HCT116 (cell line): ENCODE results near the gene KIAA0319L. TPM values are rescaled to one million over a fixed set of nuclear protein-coding genes. Genes with fewer than 3 reads are reported as not detected.

Source experiments
- ATAC-seq: fragments of 200-7000 bp; cut with Tn5 transposase; 2 replicates; pipeline ENCODE4 v1.9.1; 2020; ENCODE audit warnings: mild to moderate bottlenecking, moderate library complexity
- BruUV-seq: library from RNA; stranded (reverse); fragments of 400-500 nt; replicated peaks from 2 replicates; lab custom pipeline; 2021; lab: Mats Ljungman, UMichigan
- CTCF ChIA-PET: fragments of 300-600 bp; sonication (Branson Sonifier 250); formaldehyde crosslinking; loops from one replicate; lab custom pipeline; 2021; ENCODE audit warnings: antibody characterized with exemption; lab: Charles Lee
- POLR2A ChIA-PET: fragments of 300-600, 350-600 bp; sonication (Branson Sonifier 250); formaldehyde crosslinking; loops from one replicate; lab custom pipeline; 2021; ENCODE audit warnings: antibody characterized with exemption; lab: Charles Lee
- RAD21 ChIA-PET, 2 experiments: fragments of 300-600 bp; sonication (Branson Sonifier 250); formaldehyde crosslinking; loops; one replicate each; lab custom pipeline; 2023; ENCODE audit warnings: low total read pairs in 2 of 2; ENCODE audit not compliant: uncharacterized antibody in 2 of 2, unreplicated experiment in 2 of 2, low non-redundant PET in 1 of 2; lab: Charles Lee
- DNase-seq: peaks from one replicate; pipeline ENCODE4 v3.0.0-alpha.2; 2010; ENCODE audit warnings: low read depth, low spot score
- H2AFZ ChIP-seq: fragments of 200-600 bp; shearing (Covaris generic), sonication (generic); 2 replicates; pipeline ENCODE4 v1.6.1; 2017; ENCODE audit warnings: low read depth, mixed run types, mixed read lengths, antibody characterized with exemption, low read length; ENCODE audit not compliant: poor library complexity, severe bottlenecking
- H3K27ac ChIP-seq: 2 replicates; pipeline ENCODE4 v1.5.1; 2012; ENCODE audit warnings: low read depth, low read length
- H3K27me3 ChIP-seq: fragments of 200-600 bp; sonication (generic); 2 replicates; pipeline ENCODE4 v1.6.1; 2016; ENCODE audit warnings: mixed run types, low read length, mixed read lengths; ENCODE audit not compliant: insufficient read depth
- H3K36me3 ChIP-seq, 2 experiments: fragments of 200-500 bp in 1 of 2; fragments of 200-600 bp in 1 of 2; sonication (Bioruptor generic) in 1 of 2; sonication (generic) in 1 of 2; 2 replicates each; pipeline versions ENCODE4 v1.5.1 to v1.6.1; 2014 to 2016; ENCODE audit warnings: low read length in 2 of 2, inconsistent platforms in 1 of 2, mixed read lengths in 1 of 2, mixed run types in 1 of 2; ENCODE audit not compliant: insufficient read depth in 2 of 2, control insufficient read depth in 1 of 2
- H3K4me1 ChIP-seq, 2 experiments: fragments of 200-600 bp in 1 of 2; sonication (generic) in 1 of 2; 2 replicates each; pipeline versions ENCODE4 v1.5.1 to v1.6.1; 2012 to 2017; ENCODE audit warnings: low read length in 2 of 2, inconsistent platforms in 1 of 2, mild to moderate bottlenecking in 1 of 2, mixed read lengths in 1 of 2, mixed run types in 1 of 2, moderate library complexity in 1 of 2; ENCODE audit not compliant: insufficient read depth in 2 of 2, control insufficient read depth in 1 of 2
- H3K4me2 ChIP-seq: fragments of 200-600 bp; sonication (generic); 2 replicates; pipeline ENCODE4 v1.6.1; 2017; ENCODE audit warnings: mixed run types, low read length, mixed read lengths
- H3K4me3 ChIP-seq, 2 experiments: fragments of 200-600 bp in 1 of 2; sonication (generic) in 1 of 2; replicated peaks in 1 of 2; 2 replicates each; pipeline ENCODE4 v1.5.1; 2011 to 2016; ENCODE audit warnings: low read length in 2 of 2, control low read depth in 1 of 2, low read depth in 1 of 2, mild to moderate bottlenecking in 1 of 2, mixed read lengths in 1 of 2, mixed run types in 1 of 2
- H3K79me2 ChIP-seq: fragments of 200-600 bp; sonication (generic); 2 replicates; pipeline ENCODE4 v1.6.1; 2017; ENCODE audit warnings: mild to moderate bottlenecking, mixed run types, low read length, moderate library complexity, mixed read lengths; ENCODE audit not compliant: insufficient read depth
- H3K9ac ChIP-seq: fragments of 200-600 bp; sonication (generic); 2 replicates; pipeline ENCODE4 v1.6.1; 2016; ENCODE audit warnings: low read length, mixed read lengths
- H3K9me2 ChIP-seq: fragments of 200-600 bp; sonication (generic), shearing (Covaris generic); 2 replicates; pipeline ENCODE4 v1.6.1; 2017; ENCODE audit warnings: mixed run types, mild to moderate bottlenecking, moderate library complexity; ENCODE audit not compliant: insufficient read depth
- H3K9me3 ChIP-seq, 2 experiments: fragments of 200-500 bp in 1 of 2; fragments of 200-600 bp in 1 of 2; sonication (Bioruptor generic) in 1 of 2; sonication (generic) in 1 of 2; 2 replicates each; pipeline ENCODE4 v1.6.1; 2014 to 2017; ENCODE audit warnings: low read length in 2 of 2, mixed read lengths in 2 of 2, inconsistent platforms in 1 of 2, low read depth in 1 of 2, mild to moderate bottlenecking in 1 of 2, mixed run types in 1 of 2, moderate library complexity in 1 of 2; ENCODE audit not compliant: control insufficient read depth in 1 of 2, insufficient read depth in 1 of 2
- H4K20me1 ChIP-seq: fragments of 200-600 bp; sonication (generic), shearing (Covaris generic); 2 replicates; pipeline ENCODE4 v1.6.1; 2017; ENCODE audit warnings: mixed run types, mild to moderate bottlenecking, moderate library complexity; ENCODE audit not compliant: insufficient read depth
- ATF3 ChIP-seq: IDR thresholded peaks from 2 replicates; pipeline ENCODE4 v1.6.1; 2012
- CEBPB ChIP-seq: IDR thresholded peaks from 2 replicates; pipeline ENCODE4 v1.6.1; 2012; ENCODE audit warnings: low read depth
- EZH2 ChIP-seq: fragments of 200-600 bp; sonication (generic); IDR thresholded peaks from 2 replicates; pipeline ENCODE4 v1.6.1; 2017; ENCODE audit warnings: antibody characterized with exemption, mixed run types
- POLR2A ChIP-seq: IDR thresholded peaks from 2 replicates; pipeline ENCODE4 v1.7.0; 2011; ENCODE audit warnings: borderline replicate concordance; ENCODE audit not compliant: insufficient read depth, insufficient read length; ENCODE audit errors: extremely low read depth
- RAD21 ChIP-seq: IDR thresholded peaks from 2 replicates; pipeline ENCODE4 v1.6.1; 2012; ENCODE audit warnings: low read depth, mild to moderate bottlenecking
- REST ChIP-seq: IDR thresholded peaks from 2 replicates; pipeline ENCODE4 v1.6.1; 2012; ENCODE audit warnings: low read depth
- SIN3A ChIP-seq: IDR thresholded peaks from 2 replicates; pipeline ENCODE4 v1.6.1; 2012; ENCODE audit warnings: low read depth
- SP1 ChIP-seq: IDR thresholded peaks from 2 replicates; pipeline ENCODE4 v1.6.1; 2012; ENCODE audit warnings: low read depth
- ZFX ChIP-seq: fragments of 450-650 bp; IDR thresholded peaks from 2 replicates; pipeline ENCODE4 v1.6.1; 2017
- ZNF274 ChIP-seq: fragments of 200-500 bp; sonication (Bioruptor generic); IDR thresholded peaks from 2 replicates; pipeline ENCODE4 v1.6.1; 2014; ENCODE audit warnings: mild to moderate bottlenecking, low read depth, low read length, inconsistent platforms
- intact Hi-C: fragments of 100-400 bp; cut with micrococcal nuclease; formaldehyde crosslinking; loops from 2 replicates; pipeline ENCODE4 v1.10.0; 2022
- total RNA-seq: library from RNA; stranded (reverse); gene quantifications from one replicate; pipeline ENCODE4 v1.2.1, GENCODE V29; 2021; ENCODE audit not compliant: unreplicated experiment
- TF ChIP-seq, protein P1 (sequence below), 3 experiments: fragments of 200-600 bp in 1 of 3; sonication (generic) in 1 of 3; IDR thresholded peaks in 2 of 3; conservative IDR thresholded peaks in 1 of 3; 2 replicates each; pipeline ENCODE4 v1.5.1; 2012 to 2017; ENCODE audit warnings: low read depth in 2 of 3, low read length in 2 of 3, antibody characterized with exemption in 1 of 3, borderline replicate concordance in 1 of 3, control low read depth in 1 of 3, mild to moderate bottlenecking in 1 of 3, mixed read lengths in 1 of 3, mixed run types in 1 of 3, moderate library complexity in 1 of 3; ENCODE audit not compliant: insufficient read depth in 1 of 3

KIAA0319L gene
- total RNA-seq, 1 experiment from 2014 or later = 35.6 TPM

DNA sequence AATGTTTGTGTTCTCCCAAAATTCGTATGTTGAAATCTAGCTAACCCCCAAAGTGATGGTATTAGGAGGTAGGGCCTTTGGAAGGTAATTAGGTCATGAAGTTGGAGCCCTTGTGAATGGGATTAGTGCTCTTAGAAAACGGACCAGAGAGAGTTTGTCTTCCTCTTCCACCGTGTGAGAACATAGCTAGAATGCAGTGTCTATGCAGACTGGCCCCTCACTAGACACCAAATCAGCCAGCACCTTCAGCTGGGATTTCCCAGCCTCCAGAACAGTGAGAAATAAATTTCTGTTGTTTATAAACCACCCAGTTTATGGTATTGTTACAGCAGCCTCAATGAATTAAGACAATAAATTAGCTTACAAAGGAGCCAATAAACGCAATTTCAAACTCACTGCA lies 58.0 kb downstream of the KIAA0319L start:
- ChIA-PET CTCF (no interaction called here), RAD21 (no interaction called here), POLR2A (no interaction called here)
- no peak overlapping the region for H3K4me3 ChIP-seq
- H3K27ac ChIP-seq = no peak overlapping the region
- H3K4me1 ChIP-seq = no peaks in the 10 kb centered on the region
- H2AFZ ChIP-seq = no peak overlapping the region
- no peak overlapping the region for H3K9ac ChIP-seq
- no peaks in the 10 kb centered on the region for H3K9me3 ChIP-seq
- no peaks in the 10 kb centered on the region for H4K20me1 ChIP-seq
- H3K27me3 ChIP-seq = no peaks in the 10 kb centered on the region
- no peaks in the 10 kb centered on the region for H3K36me3 ChIP-seq
- intact Hi-C loops = no loop called here
- no peak for ATAC-seq
- H3K4me2 ChIP-seq = no peak overlapping the region
- H3K79me2 ChIP-seq = no peaks in the 10 kb centered on the region
- DNase-seq = no peak
- H3K9me2 ChIP-seq = no peaks in the 10 kb centered on the region
- TF ChIP-seq POLR2A (no peak), ATF3 (no peak), ZFX (no peak), RAD21 (no peak), EZH2 (no peak), REST (no peak), ZNF274 (no peak), SIN3A (no peak), SP1 (no peak), CEBPB (no peak)
- TF ChIP-seq, protein P1, sequence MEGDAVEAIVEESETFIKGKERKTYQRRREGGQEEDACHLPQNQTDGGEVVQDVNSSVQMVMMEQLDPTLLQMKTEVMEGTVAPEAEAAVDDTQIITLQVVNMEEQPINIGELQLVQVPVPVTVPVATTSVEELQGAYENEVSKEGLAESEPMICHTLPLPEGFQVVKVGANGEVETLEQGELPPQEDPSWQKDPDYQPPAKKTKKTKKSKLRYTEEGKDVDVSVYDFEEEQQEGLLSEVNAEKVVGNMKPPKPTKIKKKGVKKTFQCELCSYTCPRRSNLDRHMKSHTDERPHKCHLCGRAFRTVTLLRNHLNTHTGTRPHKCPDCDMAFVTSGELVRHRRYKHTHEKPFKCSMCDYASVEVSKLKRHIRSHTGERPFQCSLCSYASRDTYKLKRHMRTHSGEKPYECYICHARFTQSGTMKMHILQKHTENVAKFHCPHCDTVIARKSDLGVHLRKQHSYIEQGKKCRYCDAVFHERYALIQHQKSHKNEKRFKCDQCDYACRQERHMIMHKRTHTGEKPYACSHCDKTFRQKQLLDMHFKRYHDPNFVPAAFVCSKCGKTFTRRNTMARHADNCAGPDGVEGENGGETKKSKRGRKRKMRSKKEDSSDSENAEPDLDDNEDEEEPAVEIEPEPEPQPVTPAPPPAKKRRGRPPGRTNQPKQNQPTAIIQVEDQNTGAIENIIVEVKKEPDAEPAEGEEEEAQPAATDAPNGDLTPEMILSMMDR (IDR thresholded peaks at IDR 0.05 in 2 of 3, conservative IDR thresholded peaks at IDR 0.05 in 1 of 3; ENCODE audit: borderline replicate concordance in 1 of 3, insufficient read depth in 1 of 3, low read depth in 2 of 3, low read length in 2 of 3) = no peak
- BruUV-seq = no TSS peak
